Raji (cell line): ENCODE measurements around the gene TPRG1L.
A peak's percentile ranks its signal among the peaks of the same experiment; 100 is the strongest.

ENCODE experiments used
- POLR2A ChIP-seq: IDR thresholded peaks from 2 replicates; pipeline ENCODE4 v1.6.1; 2011; ENCODE audit warnings: low read depth, low read length, control low read depth; ENCODE audit not compliant: insufficient read depth

TPRG1L gene

GRCh38 chr1:3624200-3625136 is at the start of gene TPRG1L:
TSS of gene TPRG1L (plus strand) at chr1:3625015. CDS start at chr1:3625073, 58 bp downstream.
- TF ChIP-seq POLR2A, result peak; percentile 57

GRCh38 chr1:3575993-3576392 is 48.8 kb upstream of the TPRG1L start:
- no peak for TF ChIP-seq POLR2A

GRCh38 chr1:3577300-3577699 is 47.5 kb upstream of the TPRG1L start:
- TF ChIP-seq POLR2A, result no peak

GRCh38 chr1:3577711-3578432 is 46.9 kb upstream of the TPRG1L start:
- TF ChIP-seq POLR2A, result no peak

GRCh38 chr1:3578433-3578805 is 46.4 kb upstream of the TPRG1L start:
- no peak for TF ChIP-seq POLR2A

- no peak for TF ChIP-seq POLR2A
These were observed 45.9 kb upstream of the TPRG1L start for GRCh38 chr1:3578906-3579305.

GRCh38 chr1:3579626-3580025 is 45.2 kb upstream of the TPRG1L start:
- TF ChIP-seq POLR2A, result no peak

GRCh38 chr1:3580231-3580630 is 44.6 kb upstream of the TPRG1L start:
- TF ChIP-seq POLR2A, result no peak

- no peak for TF ChIP-seq POLR2A
These were observed 43.3 kb upstream of the TPRG1L start for GRCh38 chr1:3581296-3582036.

GRCh38 chr1:3584915-3585314 is 39.9 kb upstream of the TPRG1L start:
- no peak for TF ChIP-seq POLR2A

GRCh38 chr1:3585940-3586568 is 38.8 kb upstream of the TPRG1L start:
- no peak for TF ChIP-seq POLR2A

GRCh38 chr1:3586986-3587759 is 37.6 kb upstream of the TPRG1L start:
- no peak for TF ChIP-seq POLR2A

- TF ChIP-seq POLR2A, result no peak
These were observed 36.4 kb upstream of the TPRG1L start for GRCh38 chr1:3588395-3588794.

- no peak for TF ChIP-seq POLR2A
These were observed 34.6 kb upstream of the TPRG1L start for GRCh38 chr1:3590139-3590763.
